ENCODE data around the gene TIGIT.

TIGIT gene

DNA sequence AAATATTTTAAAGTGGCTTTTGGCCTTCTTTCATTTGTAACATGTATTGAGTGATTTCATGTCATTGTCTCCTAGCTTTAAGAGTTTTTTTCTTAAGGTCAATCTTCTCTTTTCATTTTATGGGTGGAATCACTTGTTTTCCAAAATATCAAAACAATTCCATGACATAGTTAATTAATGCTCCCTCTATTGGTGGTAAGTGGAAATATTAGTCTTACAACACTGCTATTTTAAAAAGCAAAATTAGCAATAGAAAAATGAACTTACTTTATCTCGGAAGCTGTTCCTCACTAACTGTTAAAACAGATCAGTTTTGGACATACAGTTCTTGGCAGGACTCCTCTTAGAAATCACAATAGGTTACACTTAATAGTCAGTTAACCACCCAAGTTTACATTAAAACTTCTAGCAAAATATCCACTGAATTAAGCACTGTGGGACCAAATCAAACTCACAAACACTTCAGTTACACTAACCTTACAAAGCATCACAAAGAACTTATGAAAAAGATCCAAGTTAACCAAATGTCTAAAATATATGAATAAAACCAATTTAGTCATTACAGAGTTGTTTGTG is 42.4 kb downstream of the TIGIT start:
- peaks cover 56% of the 10 kb centered on the region for H3K4me1 Mint-ChIP-seq
- DNase-seq (ENCODE audit: low spot score in 2 of 2): no peak
- no peaks in the 10 kb centered on the region for H3K27me3 Mint-ChIP-seq
- peak overlapping the region; percentile 90 for H3K27ac Mint-ChIP-seq (ENCODE audit: low read depth)
- ATAC-seq (replicated peaks; ENCODE audit: extremely low read depth, poor library complexity, severe bottlenecking): no peak
- H3K36me3 Mint-ChIP-seq (ENCODE audit: insufficient read depth): peaks cover 17% of the 10 kb centered on the region
- H3K4me3 Mint-ChIP-seq: no peak overlapping the region
- H3K9me3 Mint-ChIP-seq: no peaks in the 10 kb centered on the region

DNA sequence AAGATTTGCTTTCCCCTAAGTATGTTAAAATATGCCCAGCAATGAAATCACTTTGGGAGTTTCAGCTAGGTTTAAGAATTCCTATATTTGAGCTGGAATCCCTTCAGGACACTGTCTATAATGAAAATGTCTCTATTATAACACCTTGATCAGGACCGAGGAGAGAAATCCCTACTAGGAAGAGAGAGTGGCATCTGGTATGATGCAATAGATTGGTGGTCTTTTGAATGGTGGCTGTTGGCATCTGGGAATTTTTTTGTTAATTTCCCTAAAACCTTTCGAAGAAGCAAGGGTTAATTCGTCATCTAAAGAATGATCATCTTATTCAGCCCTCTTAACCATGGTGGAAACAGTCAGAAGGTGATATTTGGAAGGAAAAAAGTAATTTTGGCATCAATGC is 43.0 kb downstream of the TIGIT start:
- Mint-ChIP-seq H3K27ac (ENCODE audit: low read depth) (no peak overlapping the region), H3K4me1 (peaks cover 57% of the 10 kb centered on the region), H3K9me3 (no peaks in the 10 kb centered on the region), H3K27me3 (no peaks in the 10 kb centered on the region), H3K36me3 (ENCODE audit: insufficient read depth) (peaks cover 17% of the 10 kb centered on the region), H3K4me3 (no peak overlapping the region)
- ATAC-seq (replicated peaks; ENCODE audit: extremely low read depth, poor library complexity, severe bottlenecking): no peak
- no peak for DNase-seq (ENCODE audit: low spot score in 2 of 2)

DNA sequence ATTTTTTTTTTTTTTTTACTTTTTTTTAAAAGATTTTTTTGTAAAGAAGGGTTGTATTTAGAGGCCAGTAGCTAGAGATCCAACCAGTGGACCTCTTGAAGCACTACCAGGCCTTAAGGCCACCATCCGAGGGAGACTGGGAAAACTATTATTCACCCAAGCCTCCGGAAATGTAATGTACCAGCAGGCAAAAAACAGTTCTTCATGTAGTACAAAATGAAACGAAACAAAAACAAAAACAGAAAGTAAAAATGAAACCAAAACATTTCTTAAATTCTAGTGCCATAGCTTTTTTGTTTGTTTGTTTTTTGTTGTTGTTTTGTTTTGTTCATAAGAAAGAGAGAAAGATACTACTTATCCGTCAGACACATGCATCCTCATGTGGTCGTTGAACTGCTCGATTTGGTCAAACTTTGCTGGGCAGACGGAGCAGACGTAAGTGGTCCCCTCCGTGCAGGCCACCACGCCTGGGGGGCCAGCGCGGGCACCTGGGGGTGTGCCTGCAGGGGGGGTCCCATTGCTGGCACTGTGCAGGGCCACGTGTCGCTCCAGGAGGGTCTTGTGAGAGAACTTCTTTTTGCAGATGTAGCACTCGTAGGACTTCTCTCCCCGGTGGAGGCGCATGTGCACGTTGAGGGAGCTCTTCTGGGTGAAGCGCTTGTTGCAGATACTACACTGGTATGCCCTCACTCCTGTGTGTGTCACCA is 45.0 kb downstream of the TIGIT start:
- H3K4me3 Mint-ChIP-seq: peak overlapping the region; percentile 63
- DNase-seq (ENCODE audit: low spot score in 2 of 2): no peak
- H3K4me1 Mint-ChIP-seq: peaks cover 56% of the 10 kb centered on the region
- peak overlapping the region; percentile 86 for H3K27ac Mint-ChIP-seq (ENCODE audit: low read depth)
- H3K36me3 Mint-ChIP-seq (ENCODE audit: insufficient read depth): peaks cover 18% of the 10 kb centered on the region
- ATAC-seq (replicated peaks; ENCODE audit: extremely low read depth, poor library complexity, severe bottlenecking): no peak
- no peaks in the 10 kb centered on the region for H3K9me3 Mint-ChIP-seq
- no peaks in the 10 kb centered on the region for H3K27me3 Mint-ChIP-seq

- Mint-ChIP-seq H3K27ac (ENCODE audit: low read depth) (peak overlapping the region; percentile 53), H3K4me3 (no peak overlapping the region), H3K9me3 (no peaks in the 10 kb centered on the region), H3K27me3 (no peaks in the 10 kb centered on the region), H3K36me3 (ENCODE audit: insufficient read depth) (peaks cover 12% of the 10 kb centered on the region), H3K4me1 (peaks cover 39% of the 10 kb centered on the region)
- DNase-seq (ENCODE audit: low spot score in 2 of 2) (no peak), ATAC-seq (replicated peaks; ENCODE audit: extremely low read depth, poor library complexity, severe bottlenecking) (no peak)
Measured at GRCh38 chr3:114344492-114344891, 50.7 kb downstream of the TIGIT start.

GRCh38 chr3:114350271-114350670 is 56.4 kb downstream of the TIGIT start:
- no peak for ATAC-seq (replicated peaks; ENCODE audit: extremely low read depth, poor library complexity, severe bottlenecking)
- no peak overlapping the region for H3K27ac Mint-ChIP-seq (ENCODE audit: low read depth)

DNA sequence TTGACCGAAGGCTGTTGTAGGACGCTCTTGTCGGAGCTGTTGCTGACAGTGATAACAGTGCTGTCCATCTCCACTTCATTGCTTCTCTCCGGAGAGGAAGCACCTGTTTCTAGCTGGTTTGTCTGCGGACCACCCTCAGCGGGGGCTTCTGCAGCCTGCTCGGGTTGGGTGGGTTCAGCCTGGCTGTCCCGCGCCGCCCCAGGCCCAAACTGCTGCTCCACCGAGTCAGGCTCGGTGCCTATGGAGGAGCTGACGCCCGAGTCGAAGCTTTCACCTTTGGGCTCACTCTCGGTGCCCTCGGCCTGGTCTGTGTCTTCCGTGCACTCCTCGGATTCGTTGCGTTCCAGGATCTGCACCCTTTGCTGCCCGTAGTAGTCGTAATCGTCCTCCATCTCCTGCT is 56.9 kb downstream of the TIGIT start:
- H3K36me3 Mint-ChIP-seq (ENCODE audit: insufficient read depth): peaks cover 8% of the 10 kb centered on the region
- DNase-seq (ENCODE audit: low spot score in 2 of 2): no peak

More at GRCh38 chr3:114350271-114350670, 56.4 kb downstream of the TIGIT start:
- Mint-ChIP-seq H3K4me1 (peaks cover 11% of the 10 kb centered on the region), H3K36me3 (ENCODE audit: insufficient read depth) (peaks cover 8% of the 10 kb centered on the region), H3K9me3 (no peaks in the 10 kb centered on the region), H3K27me3 (no peaks in the 10 kb centered on the region), H3K4me3 (no peak overlapping the region)
- DNase-seq (ENCODE audit: low spot score in 2 of 2): no peak

DNA sequence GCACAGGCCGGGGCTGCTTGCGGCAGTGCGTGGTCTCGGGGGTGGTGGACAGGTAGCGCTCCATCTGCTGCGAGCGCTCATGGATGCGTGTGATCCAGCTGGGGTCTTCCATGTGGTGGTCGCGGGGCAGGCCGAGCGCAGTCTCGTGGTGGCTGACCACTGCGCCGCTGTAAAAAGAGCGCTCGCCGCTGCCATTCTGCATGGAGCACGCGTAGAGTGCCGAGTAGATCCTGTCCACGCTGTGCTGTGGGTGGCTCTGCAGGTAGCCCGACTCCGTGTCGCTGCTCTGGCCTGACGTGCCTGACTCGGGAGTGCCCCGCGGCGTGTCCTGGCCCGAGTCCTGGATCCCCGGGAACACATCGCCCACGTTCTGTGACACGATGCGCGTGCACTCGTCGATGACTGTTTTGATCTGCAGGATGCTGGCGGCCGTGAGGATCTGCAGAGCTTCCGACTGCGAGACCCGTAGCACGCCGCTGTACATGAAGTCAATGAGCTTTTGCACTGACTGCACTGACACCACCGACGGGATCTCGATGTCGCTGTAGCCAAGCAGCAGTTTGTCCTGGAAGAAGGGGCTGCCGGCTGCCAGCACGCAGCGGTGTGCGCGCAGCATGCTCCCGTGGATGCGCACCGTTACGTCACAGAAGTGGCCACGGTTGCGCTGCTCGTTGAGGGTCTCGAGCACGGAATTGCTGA is 57.4 kb downstream of the TIGIT start:
- no peak overlapping the region for H3K27ac Mint-ChIP-seq (ENCODE audit: low read depth)
- DNase-seq (ENCODE audit: low spot score in 2 of 2): no peak
- no peaks in the 10 kb centered on the region for H3K9me3 Mint-ChIP-seq
- no peak overlapping the region for H3K4me3 Mint-ChIP-seq
- H3K27me3 Mint-ChIP-seq: no peaks in the 10 kb centered on the region
- H3K36me3 Mint-ChIP-seq (ENCODE audit: insufficient read depth): peaks cover 7% of the 10 kb centered on the region
- H3K4me1 Mint-ChIP-seq: peaks cover 1% of the 10 kb centered on the region
- ATAC-seq (replicated peaks; ENCODE audit: extremely low read depth, poor library complexity, severe bottlenecking): no peak

More for the DNA sequence above, 56.9 kb downstream of the TIGIT start:
- ATAC-seq (replicated peaks; ENCODE audit: extremely low read depth, poor library complexity, severe bottlenecking): no peak
- Mint-ChIP-seq H3K4me1 (peaks cover 7% of the 10 kb centered on the region), H3K9me3 (no peaks in the 10 kb centered on the region), H3K27me3 (no peaks in the 10 kb centered on the region), H3K4me3 (no peak overlapping the region), H3K27ac (ENCODE audit: low read depth) (no peak overlapping the region)

DNA sequence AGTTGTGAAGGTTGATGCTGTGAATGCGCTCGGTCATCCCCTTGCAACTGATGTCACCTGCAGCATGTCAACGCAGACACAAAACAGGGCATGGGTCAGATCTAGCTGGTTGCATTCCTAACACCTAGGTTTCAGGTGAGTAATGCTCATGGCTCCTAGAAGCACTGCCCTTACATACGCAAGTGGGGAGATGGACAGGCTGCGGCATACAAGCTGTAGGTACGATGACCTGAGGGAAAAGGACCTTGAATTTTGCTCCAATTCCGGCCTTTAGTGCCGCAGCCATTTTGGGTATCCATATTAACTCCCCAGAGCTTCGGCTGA is 58.0 kb downstream of the TIGIT start:
- no peaks in the 10 kb centered on the region for H3K4me1 Mint-ChIP-seq
- DNase-seq (ENCODE audit: low spot score in 2 of 2): no peak
- ATAC-seq (replicated peaks; ENCODE audit: extremely low read depth, poor library complexity, severe bottlenecking): no peak
- H3K27me3 Mint-ChIP-seq: no peaks in the 10 kb centered on the region
- no peak overlapping the region for H3K27ac Mint-ChIP-seq (ENCODE audit: low read depth)
- no peaks in the 10 kb centered on the region for H3K9me3 Mint-ChIP-seq
- H3K4me3 Mint-ChIP-seq: no peak overlapping the region
- H3K36me3 Mint-ChIP-seq (ENCODE audit: insufficient read depth): peaks cover 7% of the 10 kb centered on the region

GRCh38 chr3:114355653-114356052 is 61.8 kb downstream of the TIGIT start:
- no peak for DNase-seq (ENCODE audit: low spot score in 2 of 2)
- Mint-ChIP-seq H3K27me3 (no peaks in the 10 kb centered on the region), H3K4me1 (no peaks in the 10 kb centered on the region), H3K36me3 (ENCODE audit: insufficient read depth) (peaks cover 2% of the 10 kb centered on the region), H3K4me3 (no peak overlapping the region), H3K9me3 (no peaks in the 10 kb centered on the region), H3K27ac (ENCODE audit: low read depth) (no peak overlapping the region)
- no peak for ATAC-seq (replicated peaks; ENCODE audit: extremely low read depth, poor library complexity, severe bottlenecking)

- ATAC-seq (replicated peaks; ENCODE audit: extremely low read depth, poor library complexity, severe bottlenecking) (no peak), DNase-seq (ENCODE audit: low spot score in 2 of 2) (no peak)
- Mint-ChIP-seq H3K27ac (ENCODE audit: low read depth) (no peak overlapping the region), H3K27me3 (no peaks in the 10 kb centered on the region), H3K4me1 (no peaks in the 10 kb centered on the region), H3K36me3 (ENCODE audit: insufficient read depth) (peaks cover 2% of the 10 kb centered on the region), H3K9me3 (no peaks in the 10 kb centered on the region), H3K4me3 (no peak overlapping the region)
Measured at GRCh38 chr3:114356066-114356465, 62.2 kb downstream of the TIGIT start.

DNA sequence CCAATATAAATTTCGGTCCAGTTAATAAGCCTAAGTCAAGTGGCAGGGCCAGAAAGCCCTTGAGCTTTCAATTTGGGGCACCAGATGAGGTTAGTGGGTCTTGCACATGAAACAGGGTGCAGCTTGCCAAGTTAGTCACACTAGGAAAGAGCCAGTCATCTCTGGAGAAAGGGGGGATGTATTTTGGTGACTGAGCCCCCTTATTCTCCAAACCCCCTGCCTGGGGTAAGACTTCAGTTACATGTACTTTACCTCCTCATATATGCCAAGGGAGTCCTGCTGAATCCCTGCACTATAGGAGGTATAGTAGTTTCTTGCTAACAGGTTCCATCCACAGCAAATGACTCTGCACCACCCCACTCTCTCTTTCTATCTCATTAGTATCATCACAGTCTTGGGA is 62.7 kb downstream of the TIGIT start:
- H3K27me3 Mint-ChIP-seq: no peaks in the 10 kb centered on the region
- no peak for DNase-seq (ENCODE audit: low spot score in 2 of 2)
- H3K4me3 Mint-ChIP-seq: no peak overlapping the region
- H3K36me3 Mint-ChIP-seq (ENCODE audit: insufficient read depth): peaks cover 2% of the 10 kb centered on the region
- no peak overlapping the region for H3K27ac Mint-ChIP-seq (ENCODE audit: low read depth)
- ATAC-seq (replicated peaks; ENCODE audit: extremely low read depth, poor library complexity, severe bottlenecking): no peak
- H3K9me3 Mint-ChIP-seq: no peaks in the 10 kb centered on the region
- no peaks in the 10 kb centered on the region for H3K4me1 Mint-ChIP-seq

All from central memory CD8-positive, alpha-beta T cell (primary cell).